ENCODE measurements around the gene AP5S1.

AP5S1 gene

GRCh38 chr20:3846378-3846739 is 26.0 kb downstream of the AP5S1 start:
- no peak for DNase-seq (ENCODE audit: low read depth)

- peak; percentile 77 for DNase-seq (ENCODE audit: low read depth)
These were observed 26.5 kb downstream of the AP5S1 start, which contains the start of gene MAVS for GRCh38 chr20:3846740-3847428. Gene MAVS, plus strand, starts transcription at chr20:3846834. Its CDS starts 7,791 bp downstream, at chr20:3854625.

- DNase-seq (ENCODE audit: low read depth), result no peak
These were observed 27.1 kb downstream of the AP5S1 start for GRCh38 chr20:3847429-3847940.

- DNase-seq (ENCODE audit: low read depth), result no peak
These were observed 28.2 kb downstream of the AP5S1 start for GRCh38 chr20:3848565-3848964.

- no peak for DNase-seq (ENCODE audit: low read depth)
These were observed 34.1 kb downstream of the AP5S1 start for GRCh38 chr20:3854462-3854871.

- no peak for DNase-seq (ENCODE audit: low read depth)
These were observed 37.1 kb downstream of the AP5S1 start for GRCh38 chr20:3857405-3857804.

GRCh38 chr20:3858689-3859088 is 38.3 kb downstream of the AP5S1 start:
- DNase-seq (ENCODE audit: low read depth), result no peak

- no peak for DNase-seq (ENCODE audit: low read depth)
These were observed 40.8 kb downstream of the AP5S1 start for GRCh38 chr20:3861191-3861590.

- no peak for DNase-seq (ENCODE audit: low read depth)
These were observed 42.0 kb downstream of the AP5S1 start for GRCh38 chr20:3862333-3862732.

- DNase-seq (ENCODE audit: low read depth), result no peak
These were observed 43.0 kb downstream of the AP5S1 start for GRCh38 chr20:3863317-3863716.

- DNase-seq (ENCODE audit: low read depth), result no peak
These were observed 44.2 kb downstream of the AP5S1 start for GRCh38 chr20:3864518-3864917.

GRCh38 chr20:3865152-3865886 is 45.0 kb downstream of the AP5S1 start:
- no peak for DNase-seq (ENCODE audit: low read depth)

- no peak for DNase-seq (ENCODE audit: low read depth)
These were observed 45.6 kb downstream of the AP5S1 start for GRCh38 chr20:3865887-3866407.

- no peak for DNase-seq (ENCODE audit: low read depth)
These were observed 46.1 kb downstream of the AP5S1 start for GRCh38 chr20:3866464-3866863.

- DNase-seq (ENCODE audit: low read depth), result no peak
These were observed 47.5 kb downstream of the AP5S1 start for GRCh38 chr20:3867802-3868201.

GRCh38 chr20:3869839-3870634 is 49.7 kb downstream of the AP5S1 start:
- DNase-seq (ENCODE audit: low read depth), result no peak

GRCh38 chr20:3871550-3872265 is 51.4 kb downstream of the AP5S1 start:
- no peak for DNase-seq (ENCODE audit: low read depth)

GRCh38 chr20:3873507-3873906 is 53.2 kb downstream of the AP5S1 start:
- DNase-seq (ENCODE audit: low read depth), result no peak

GRCh38 chr20:3874194-3874844 is 54.0 kb downstream of the AP5S1 start:
- no peak for DNase-seq (ENCODE audit: low read depth)

GRCh38 chr20:3875378-3875974 is 55.1 kb downstream of the AP5S1 start:
- DNase-seq (ENCODE audit: low read depth), result no peak

- no peak for DNase-seq (ENCODE audit: low read depth)
These were observed 55.7 kb downstream of the AP5S1 start for GRCh38 chr20:3876000-3876399.
